ENCODE measurements around the gene ZC3H12C. TPM values are rescaled to one million over a fixed set of nuclear protein-coding genes. Genes with fewer than 3 reads are reported as not detected.
"Not testable (repeated sequence)": the region's sequence is repeated elsewhere in the genome, so short reads cannot be mapped to it uniquely, and the experiment has no call there.

The ZC3H12C gene
- total RNA-seq, 6 experiments from 2014 or later: 3.0 to 6.4 (median 5.0) TPM

DNA sequence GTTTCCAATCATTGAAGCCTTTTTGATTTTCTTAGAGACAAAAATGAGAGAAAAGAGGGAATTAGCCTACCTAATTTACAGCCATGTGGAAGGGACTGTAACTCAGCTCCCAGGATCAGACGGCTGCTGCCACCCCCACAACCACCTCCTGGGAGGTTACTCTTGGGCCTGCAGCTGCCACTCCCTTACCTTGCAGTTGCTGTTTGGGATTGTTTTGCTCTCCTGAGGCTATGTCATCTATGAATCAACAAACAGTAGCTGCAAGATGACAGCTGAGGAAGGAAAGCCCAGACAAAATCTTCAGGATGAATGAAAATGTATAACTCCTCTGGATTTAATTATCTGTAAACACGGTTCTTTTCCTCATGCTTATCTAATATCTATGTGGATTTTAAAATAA, 28.0 kb upstream of the ZC3H12C start:
- TF ChIP-seq, protein P1, sequence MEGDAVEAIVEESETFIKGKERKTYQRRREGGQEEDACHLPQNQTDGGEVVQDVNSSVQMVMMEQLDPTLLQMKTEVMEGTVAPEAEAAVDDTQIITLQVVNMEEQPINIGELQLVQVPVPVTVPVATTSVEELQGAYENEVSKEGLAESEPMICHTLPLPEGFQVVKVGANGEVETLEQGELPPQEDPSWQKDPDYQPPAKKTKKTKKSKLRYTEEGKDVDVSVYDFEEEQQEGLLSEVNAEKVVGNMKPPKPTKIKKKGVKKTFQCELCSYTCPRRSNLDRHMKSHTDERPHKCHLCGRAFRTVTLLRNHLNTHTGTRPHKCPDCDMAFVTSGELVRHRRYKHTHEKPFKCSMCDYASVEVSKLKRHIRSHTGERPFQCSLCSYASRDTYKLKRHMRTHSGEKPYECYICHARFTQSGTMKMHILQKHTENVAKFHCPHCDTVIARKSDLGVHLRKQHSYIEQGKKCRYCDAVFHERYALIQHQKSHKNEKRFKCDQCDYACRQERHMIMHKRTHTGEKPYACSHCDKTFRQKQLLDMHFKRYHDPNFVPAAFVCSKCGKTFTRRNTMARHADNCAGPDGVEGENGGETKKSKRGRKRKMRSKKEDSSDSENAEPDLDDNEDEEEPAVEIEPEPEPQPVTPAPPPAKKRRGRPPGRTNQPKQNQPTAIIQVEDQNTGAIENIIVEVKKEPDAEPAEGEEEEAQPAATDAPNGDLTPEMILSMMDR (IDR thresholded peaks at IDR 0.05): no peak
- no peaks in the 10 kb centered on the region for H3K9me3 Mint-ChIP-seq
- DNase-seq: no peak
- no peaks in the 10 kb centered on the region for H3K36me3 Mint-ChIP-seq (ENCODE audit: low read depth)
- no peak overlapping the region for H3K27ac Mint-ChIP-seq
- H3K4me3 Mint-ChIP-seq: no peak overlapping the region
- peaks cover 27% of the 10 kb centered on the region for H3K4me1 Mint-ChIP-seq (ENCODE audit: low read depth)
- peaks cover 1% of the 10 kb centered on the region; the same call in 1 of the 2 replicates for H3K27me3 Mint-ChIP-seq (ENCODE audit: insufficient read depth)

DNA sequence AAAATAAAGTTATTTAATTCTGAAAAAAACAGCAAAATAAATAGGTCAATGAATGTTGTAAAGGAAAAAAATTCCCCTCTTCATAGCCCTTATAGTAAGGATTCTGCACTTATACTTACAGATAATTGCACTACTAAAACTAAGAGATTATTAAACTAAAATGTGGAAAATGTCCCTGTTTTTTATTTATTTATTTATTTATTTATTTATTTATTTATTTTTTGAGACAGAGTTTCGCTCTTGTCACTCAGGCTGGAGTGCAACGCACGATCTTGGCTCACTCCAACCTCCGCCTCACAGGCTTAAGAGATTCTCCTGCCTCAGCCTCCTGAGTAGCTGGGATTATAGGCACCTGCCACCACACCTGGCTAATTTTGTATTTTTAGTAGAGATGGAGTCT, 25.2 kb upstream of the ZC3H12C start:
- H3K4me3 Mint-ChIP-seq; H3K27me3 Mint-ChIP-seq (ENCODE audit: insufficient read depth); H3K36me3 Mint-ChIP-seq (ENCODE audit: low read depth); H3K9me3 Mint-ChIP-seq; H3K27ac Mint-ChIP-seq; DNase-seq: not testable (repeated sequence)
- H3K4me1 Mint-ChIP-seq (ENCODE audit: low read depth): peaks cover 32% of the 10 kb centered on the region

DNA sequence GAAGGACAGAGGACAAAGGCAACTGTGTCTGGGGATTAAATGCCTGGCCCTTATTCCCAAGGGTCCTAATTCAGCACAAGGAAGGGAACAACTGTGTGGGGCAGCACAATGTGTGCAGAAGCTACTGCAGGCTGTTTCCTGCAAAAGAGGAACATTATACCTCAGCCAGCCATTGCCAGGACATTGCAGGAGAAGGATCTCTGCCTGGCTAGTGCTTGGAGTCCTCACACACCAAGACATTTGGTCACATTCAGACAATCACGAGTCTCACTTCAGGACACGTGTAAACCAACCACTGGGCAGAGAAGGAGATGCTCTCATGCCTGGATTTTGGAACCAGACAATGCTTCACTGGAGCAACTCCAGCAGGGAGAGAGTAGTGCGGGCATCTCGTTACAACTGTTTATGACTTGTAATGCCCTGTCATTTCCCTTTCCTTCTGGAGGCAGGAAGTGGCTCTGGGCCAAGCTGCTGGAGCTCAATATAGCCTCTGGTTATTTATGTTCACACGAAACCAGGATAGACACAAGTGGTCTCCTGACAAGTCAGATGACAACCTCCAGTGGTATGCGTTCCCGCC, 23.9 kb upstream of the ZC3H12C start:
- H3K27ac Mint-ChIP-seq: peak overlapping the region; percentile 74
- peaks cover 32% of the 10 kb centered on the region for H3K4me1 Mint-ChIP-seq (ENCODE audit: low read depth)
- no peaks in the 10 kb centered on the region for H3K9me3 Mint-ChIP-seq
- H3K4me3 Mint-ChIP-seq: peak overlapping the region; percentile 50
- H3K27me3 Mint-ChIP-seq (ENCODE audit: insufficient read depth): peaks cover 1% of the 10 kb centered on the region; the same call in 1 of the 2 replicates
- no peaks in the 10 kb centered on the region for H3K36me3 Mint-ChIP-seq (ENCODE audit: low read depth)
- TF ChIP-seq, protein P1 (IDR thresholded peaks at IDR 0.05): no peak
- peak; percentile 77 for DNase-seq

DNA sequence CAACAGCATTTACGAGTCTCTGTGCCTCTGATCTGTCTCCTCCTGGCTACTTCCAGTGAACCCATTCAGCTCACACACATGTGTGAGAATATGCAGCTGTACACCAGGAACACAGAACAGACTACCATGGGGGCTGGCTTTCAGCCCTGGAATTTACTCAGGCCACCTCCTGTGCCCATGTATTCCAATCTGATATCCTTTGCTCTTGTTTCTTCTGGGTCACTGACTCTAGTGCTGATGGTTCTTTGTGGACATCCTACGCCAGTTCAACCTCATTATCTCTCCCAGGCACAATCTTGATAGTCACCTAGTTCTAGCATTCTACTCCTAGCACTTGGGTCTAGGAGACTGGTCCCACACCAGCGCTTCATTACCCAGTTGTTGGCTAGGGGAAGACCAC, 23.0 kb upstream of the ZC3H12C start:
- Mint-ChIP-seq H3K27ac (peak overlapping the region; percentile 62), H3K36me3 (ENCODE audit: low read depth) (no peaks in the 10 kb centered on the region), H3K27me3 (ENCODE audit: insufficient read depth) (peaks cover 1% of the 10 kb centered on the region; the same call in 1 of the 2 replicates), H3K4me3 (peak overlapping the region; percentile 9), H3K9me3 (no peaks in the 10 kb centered on the region), H3K4me1 (ENCODE audit: low read depth) (peaks cover 32% of the 10 kb centered on the region)
- TF ChIP-seq, protein P1 (IDR thresholded peaks at IDR 0.05): no peak
- no peak for DNase-seq

- no peak for DNase-seq
- no peak overlapping the region for H3K4me3 Mint-ChIP-seq
- peaks cover 1% of the 10 kb centered on the region; the same call in 1 of the 2 replicates for H3K27me3 Mint-ChIP-seq (ENCODE audit: insufficient read depth)
- H3K4me1 Mint-ChIP-seq (ENCODE audit: low read depth): peaks cover 36% of the 10 kb centered on the region
- H3K9me3 Mint-ChIP-seq: no peaks in the 10 kb centered on the region
- TF ChIP-seq, protein P1 (IDR thresholded peaks at IDR 0.05): no peak
- H3K36me3 Mint-ChIP-seq (ENCODE audit: low read depth): no peaks in the 10 kb centered on the region
- H3K27ac Mint-ChIP-seq: no peak overlapping the region
Observed at GRCh38 chr11:110071197-110071596, 22.0 kb upstream of the ZC3H12C start.

DNA sequence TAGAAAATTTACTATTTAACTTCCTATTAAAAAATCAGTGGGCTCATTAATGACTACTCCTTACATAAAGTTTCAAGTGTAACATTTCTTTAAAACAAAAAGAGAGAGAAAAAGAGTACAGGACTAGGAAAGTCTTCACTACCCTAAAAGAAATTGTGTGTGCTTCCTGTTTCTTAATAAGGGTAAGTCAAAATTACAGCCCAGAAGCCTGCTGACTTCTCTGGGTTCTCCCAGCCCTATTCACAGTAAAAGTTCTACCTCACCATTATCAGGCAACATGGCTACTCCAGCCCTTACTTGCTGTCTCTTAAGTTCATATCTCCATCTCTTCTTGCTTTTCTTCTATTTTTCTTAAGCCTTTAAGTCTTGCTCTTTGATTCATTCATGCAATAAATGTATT, 20.3 kb upstream of the ZC3H12C start:
- no peaks in the 10 kb centered on the region for H3K36me3 Mint-ChIP-seq (ENCODE audit: low read depth)
- peaks cover 53% of the 10 kb centered on the region for H3K4me1 Mint-ChIP-seq (ENCODE audit: low read depth)
- no peak overlapping the region for H3K27ac Mint-ChIP-seq
- H3K27me3 Mint-ChIP-seq (ENCODE audit: insufficient read depth): peaks cover 1% of the 10 kb centered on the region; the same call in 1 of the 2 replicates
- H3K4me3 Mint-ChIP-seq: no peak overlapping the region
- no peak for DNase-seq
- TF ChIP-seq, protein P1 (IDR thresholded peaks at IDR 0.05): no peak
- H3K9me3 Mint-ChIP-seq: no peaks in the 10 kb centered on the region
